Panc1 (cell line): ENCODE data around the gene TRPM1.

Source experiments
- CTCF ChIP-seq: fragments of 450-650 bp; IDR thresholded peaks from 2 replicates; pipeline ENCODE4 v1.5.1; 2017; ENCODE audit warnings: mild to moderate bottlenecking
- SIN3A ChIP-seq: IDR thresholded peaks from 2 replicates; pipeline ENCODE4 v1.6.1; 2012; ENCODE audit warnings: low read depth, mild to moderate bottlenecking, low read length, moderate library complexity, borderline replicate concordance; ENCODE audit not compliant: insufficient read depth

GRCh38 chr15:31058236-31058962, 43.1 kb downstream of the TRPM1 start:
- TF ChIP-seq CTCF (no peak), SIN3A (no peak)
